BJ (cell line): ENCODE results near the gene BCL7C. TPM values are rescaled to one million over a fixed set of nuclear protein-coding genes. Genes with fewer than 3 reads are reported as not detected.

Experiments
- CTCF ChIA-PET: fragments of 350-600 bp; formaldehyde crosslinking; extraction: SDS; loops from one replicate; lab custom pipeline; 2021; ENCODE audit warnings: antibody characterized with exemption, inconsistent platforms; lab: Yijun Ruan, JAX
- POLR2A ChIA-PET: fragments of 300-600 bp; sonication (Branson Sonifier 250); formaldehyde crosslinking; extraction: SDS; loops from one replicate; lab custom pipeline; 2021; ENCODE audit warnings: antibody characterized with exemption; lab: Charles Lee
- DNase-seq: peaks from one replicate; pipeline ENCODE4 v3.0.0-alpha.2; 2011; ENCODE audit warnings: low read depth
- H3K27me3 ChIP-seq: 2 replicates; pipeline ENCODE4 v1.6.0; 2011; ENCODE audit warnings: low read length; ENCODE audit not compliant: control insufficient read depth, insufficient read depth
- H3K36me3 ChIP-seq: 2 replicates; pipeline ENCODE4 v1.5.1; 2011; ENCODE audit warnings: low read length; ENCODE audit not compliant: control insufficient read depth, insufficient read depth
- H3K4me3 ChIP-seq: 2 replicates; pipeline ENCODE4 v1.5.1; 2011; ENCODE audit warnings: low read depth, mild to moderate bottlenecking, control low read depth, low read length
- CTCF ChIP-seq: IDR thresholded peaks from 2 replicates; pipeline ENCODE4 v1.5.1; 2011; ENCODE audit warnings: low read depth, mild to moderate bottlenecking, control low read depth, inconsistent platforms, low read length, moderate library complexity; ENCODE audit not compliant: insufficient read depth
- polyA plus RNA-seq: library from polyadenylated mRNA; depleted of rRNA; stranded (reverse); fragments of >200 nt; gene quantifications from 2 replicates; pipeline ENCODE4 v1.2.3, GENCODE V29; 2011

Gene BCL7C
- polyA plus RNA-seq, 1 experiment, result 27.4 TPM

GRCh38 chr16:30904114-30904780 is 10.4 kb upstream of the BCL7C start:
- ChIA-PET CTCF (interaction anchor here (4.1 kb wide), 1 partner anchor 60 kb away, joined by 19 read pairs; no protein-coding TSS in a partner anchor), POLR2A (no interaction called here)
- Histone ChIP-seq H3K27me3 (no peaks in the 10 kb centered on the region), H3K4me3 (no peak overlapping the region), H3K36me3 (no peaks in the 10 kb centered on the region)
- TF ChIP-seq CTCF, result no peak
- DNase-seq, result no peak

GRCh38 chr16:30903596-30903995 is 9.7 kb upstream of the BCL7C start:
- ChIA-PET CTCF (interaction anchor here (1.1 to 4.1 kb wide), 4 partner anchors 13 to 59 kb away, joined by 3 to 55 read pairs (median 12); no protein-coding TSS in a partner anchor), POLR2A (no interaction called here)
- Histone ChIP-seq H3K4me3 (no peak overlapping the region), H3K36me3 (no peaks in the 10 kb centered on the region), H3K27me3 (no peaks in the 10 kb centered on the region)
- TF ChIP-seq CTCF, result no peak
- no peak for DNase-seq

GRCh38 chr16:30903002-30903401 is 9.1 kb upstream of the BCL7C start:
- no peaks in the 10 kb centered on the region for H3K27me3 ChIP-seq
- ChIA-PET POLR2A (no interaction called here), CTCF (interaction anchor here (0.5 to 3.6 kb wide), 16 partner anchors 11 to 121 kb away, joined by 3 to 55 read pairs (median 4); no protein-coding TSS in a partner anchor)
- DNase-seq, result no peak
- no peak overlapping the region for H3K4me3 ChIP-seq
- no peak for TF ChIP-seq CTCF
- no peaks in the 10 kb centered on the region for H3K36me3 ChIP-seq

GRCh38 chr16:30902029-30902972 is 8.4 kb upstream of the BCL7C start:
- H3K36me3 ChIP-seq, result no peaks in the 10 kb centered on the region
- DNase-seq, result no peak
- H3K4me3 ChIP-seq, result peak overlapping the region; percentile 34
- POLR2A ChIA-PET, result interaction anchor here (0.6 to 1.3 kb wide), 2 partner anchors 28 to 569 kb away, joined by 3 to 4 read pairs; partner anchors contain the start of gene TGFB1I1
- TF ChIP-seq CTCF, result no peak
- H3K27me3 ChIP-seq, result no peaks in the 10 kb centered on the region
- CTCF ChIA-PET, result interaction anchor here (0.5 to 3.6 kb wide), 24 partner anchors 11 to 132 kb away, joined by 3 to 55 read pairs (median 4); no protein-coding TSS in a partner anchor
